NCI-H1417 treated with DMSO at 0.1 percent for 48 hours (cell line): ENCODE measurements around the gene CELF5.

ENCODE experiments used
- DNase-seq: peaks from one replicate; lab custom pipeline; 2025; lab: John Stamatoyannopoulos, UW

CELF5 gene

DNA sequence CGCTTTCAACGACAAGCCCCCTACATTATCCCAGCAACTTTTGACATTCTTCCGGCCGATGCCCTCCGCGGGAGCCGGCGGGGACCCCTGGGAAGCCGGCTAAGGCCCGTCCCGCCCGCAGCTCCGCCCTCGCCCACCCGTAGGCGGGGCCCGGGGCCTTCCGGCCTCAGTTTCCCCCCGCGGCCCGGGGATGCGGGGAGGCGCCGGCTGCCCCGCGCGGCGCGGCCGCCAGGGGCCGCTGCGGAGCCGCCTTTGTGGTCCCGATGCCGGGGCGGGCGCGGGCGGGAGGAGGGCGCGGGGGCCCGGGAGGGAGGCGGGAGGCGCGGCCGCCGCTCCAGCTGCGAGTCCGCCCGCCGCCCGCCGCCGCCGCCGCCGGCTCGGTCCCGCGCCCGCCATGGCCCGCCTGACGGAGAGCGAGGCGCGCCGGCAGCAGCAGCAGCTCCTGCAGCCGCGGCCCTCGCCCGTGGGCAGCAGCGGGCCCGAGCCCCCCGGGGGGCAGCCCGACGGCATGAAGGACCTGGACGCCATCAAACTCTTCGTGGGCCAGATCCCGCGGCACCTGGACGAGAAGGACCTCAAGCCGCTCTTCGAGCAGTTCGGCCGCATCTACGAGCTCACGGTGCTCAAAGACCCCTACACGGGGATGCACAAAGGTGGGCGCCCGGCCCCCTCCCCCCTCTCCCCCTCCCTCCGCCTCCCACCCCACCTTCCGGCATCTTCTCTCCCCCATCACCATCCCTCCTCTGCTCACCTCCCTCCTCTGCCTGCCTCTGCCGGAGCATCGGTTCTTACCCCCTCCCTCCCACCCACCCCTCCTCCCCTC is at the start of gene CELF5:
Gene CELF5 (plus strand): TSS at position 316 of the 823 bp plus-strand sequence. CDS start 79 bp downstream, at position 395.
- DNase-seq: no peak

DNA sequence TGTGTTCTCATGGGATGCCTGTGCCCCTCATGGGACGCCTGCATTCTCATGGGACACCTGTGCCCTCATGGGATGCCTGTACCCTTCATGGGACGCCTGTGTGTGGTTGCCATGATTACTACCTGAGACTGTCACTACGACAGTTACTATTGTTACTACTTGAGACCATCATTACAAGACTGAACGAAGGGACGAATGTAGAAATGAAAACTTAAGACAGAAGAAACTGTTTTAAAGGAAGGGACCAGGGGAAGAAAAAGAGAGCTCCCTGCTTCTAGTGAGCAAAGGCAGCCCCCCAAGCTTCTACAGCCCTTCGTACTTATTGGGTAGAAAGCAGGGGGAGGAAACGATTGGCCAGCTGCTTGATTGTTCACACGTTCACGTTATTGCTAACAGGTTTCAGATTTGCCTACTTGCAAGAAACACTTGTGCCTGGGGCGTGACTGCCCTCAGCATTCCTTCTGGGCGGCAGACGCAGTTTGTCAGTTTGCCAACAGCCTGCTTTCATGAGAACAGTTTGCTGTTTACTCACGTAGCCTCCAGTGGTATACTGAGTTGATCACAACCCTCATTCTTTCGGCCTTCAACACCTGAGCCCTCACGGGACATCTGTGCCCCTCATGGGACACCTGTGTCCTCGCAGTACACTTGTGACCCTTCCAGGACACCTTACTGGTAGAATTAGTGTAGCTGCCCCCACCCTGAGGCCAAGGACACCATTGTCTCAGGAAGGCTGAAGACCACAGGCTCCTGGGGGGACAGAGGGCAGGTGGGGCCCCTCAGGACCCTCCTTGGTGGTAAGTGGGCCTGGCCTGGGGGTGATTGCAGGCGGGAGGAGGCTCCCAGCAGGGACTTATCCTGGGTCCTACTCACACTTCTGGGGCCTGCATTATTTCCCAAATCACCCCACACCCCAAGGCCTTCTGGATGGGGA is 48.4 kb upstream of the CELF5 start:
- no peak for DNase-seq

DNA sequence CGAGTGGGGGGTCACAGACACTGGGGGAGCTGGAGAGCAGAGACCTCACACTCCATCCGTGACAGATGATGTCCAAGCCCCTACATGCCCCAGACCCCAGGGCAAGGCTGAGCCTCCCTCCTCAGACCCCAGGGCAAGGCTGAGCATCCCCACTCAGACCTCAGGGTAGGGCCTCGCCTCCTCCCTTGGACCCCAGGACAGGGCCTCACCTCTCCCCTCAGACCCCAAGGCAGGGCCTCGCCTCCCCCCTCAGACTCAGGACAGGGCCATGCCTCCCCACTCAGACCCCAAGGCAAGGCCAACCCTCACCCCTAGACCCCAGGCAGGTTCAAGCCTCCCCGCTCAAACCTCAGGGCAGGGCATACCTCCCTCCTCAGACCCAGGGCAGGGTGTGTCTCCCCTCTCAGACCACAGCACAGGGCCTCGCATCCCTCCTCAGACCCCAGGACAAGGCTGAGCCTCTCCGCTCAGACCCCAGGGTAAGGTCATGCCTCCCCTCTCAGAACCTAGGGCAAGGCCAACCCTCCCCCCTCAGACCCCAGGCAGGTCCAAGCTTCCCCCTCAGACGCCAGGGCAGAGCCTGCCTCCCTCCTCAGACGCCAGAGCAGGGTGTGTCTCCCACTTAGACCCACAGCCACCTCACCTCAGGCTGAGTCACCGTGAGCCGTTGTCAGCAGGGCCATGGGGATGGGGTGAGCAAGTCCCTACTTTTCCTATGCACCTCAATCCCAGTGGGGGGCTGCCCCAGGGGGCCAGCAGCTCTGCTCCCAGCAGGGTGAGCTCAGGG is 47.6 kb upstream of the CELF5 start:
- no peak for DNase-seq

DNA sequence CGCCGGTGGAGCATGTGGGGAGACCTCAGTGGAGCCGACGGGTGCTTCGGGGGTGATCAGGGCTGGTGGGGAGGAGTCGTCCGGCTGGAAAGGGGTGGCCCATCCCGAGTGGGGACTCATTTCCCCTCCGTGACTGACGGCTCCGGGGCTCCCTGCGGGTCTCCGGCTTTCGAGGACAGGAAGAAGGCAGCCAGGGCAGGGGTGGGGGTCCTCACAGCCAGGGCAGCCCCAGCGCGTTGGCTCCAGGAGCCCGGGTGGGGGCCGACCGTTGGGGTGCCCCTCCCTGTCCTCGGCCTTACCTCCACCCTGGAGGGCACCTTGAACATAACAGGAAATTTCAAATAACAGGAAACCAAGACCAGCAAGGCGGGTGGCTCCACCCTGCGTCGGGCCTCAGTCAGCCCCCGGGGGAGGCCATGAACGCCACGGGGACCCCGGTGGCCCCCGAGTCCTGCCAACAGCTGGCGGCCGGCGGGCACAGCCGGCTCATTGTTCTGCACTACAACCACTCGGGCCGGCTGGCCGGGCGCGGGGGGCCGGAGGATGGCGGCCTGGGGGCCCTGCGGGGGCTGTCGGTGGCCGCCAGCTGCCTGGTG is 46.0 kb upstream of the CELF5 start, which contains the start of gene S1PR4:
Gene S1PR4 (plus strand): TSS at position 393 of the 596 bp plus-strand sequence. CDS start 24 bp downstream, at position 417.
- DNase-seq: no peak

DNA sequence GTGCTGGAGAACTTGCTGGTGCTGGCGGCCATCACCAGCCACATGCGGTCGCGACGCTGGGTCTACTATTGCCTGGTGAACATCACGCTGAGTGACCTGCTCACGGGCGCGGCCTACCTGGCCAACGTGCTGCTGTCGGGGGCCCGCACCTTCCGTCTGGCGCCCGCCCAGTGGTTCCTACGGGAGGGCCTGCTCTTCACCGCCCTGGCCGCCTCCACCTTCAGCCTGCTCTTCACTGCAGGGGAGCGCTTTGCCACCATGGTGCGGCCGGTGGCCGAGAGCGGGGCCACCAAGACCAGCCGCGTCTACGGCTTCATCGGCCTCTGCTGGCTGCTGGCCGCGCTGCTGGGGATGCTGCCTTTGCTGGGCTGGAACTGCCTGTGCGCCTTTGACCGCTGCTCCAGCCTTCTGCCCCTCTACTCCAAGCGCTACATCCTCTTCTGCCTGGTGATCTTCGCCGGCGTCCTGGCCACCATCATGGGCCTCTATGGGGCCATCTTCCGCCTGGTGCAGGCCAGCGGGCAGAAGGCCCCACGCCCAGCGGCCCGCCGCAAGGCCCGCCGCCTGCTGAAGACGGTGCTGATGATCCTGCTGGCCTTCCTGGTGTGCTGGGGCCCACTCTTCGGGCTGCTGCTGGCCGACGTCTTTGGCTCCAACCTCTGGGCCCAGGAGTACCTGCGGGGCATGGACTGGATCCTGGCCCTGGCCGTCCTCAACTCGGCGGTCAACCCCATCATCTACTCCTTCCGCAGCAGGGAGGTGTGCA is 45.3 kb upstream of the CELF5 start:
- no peak for DNase-seq

DNA sequence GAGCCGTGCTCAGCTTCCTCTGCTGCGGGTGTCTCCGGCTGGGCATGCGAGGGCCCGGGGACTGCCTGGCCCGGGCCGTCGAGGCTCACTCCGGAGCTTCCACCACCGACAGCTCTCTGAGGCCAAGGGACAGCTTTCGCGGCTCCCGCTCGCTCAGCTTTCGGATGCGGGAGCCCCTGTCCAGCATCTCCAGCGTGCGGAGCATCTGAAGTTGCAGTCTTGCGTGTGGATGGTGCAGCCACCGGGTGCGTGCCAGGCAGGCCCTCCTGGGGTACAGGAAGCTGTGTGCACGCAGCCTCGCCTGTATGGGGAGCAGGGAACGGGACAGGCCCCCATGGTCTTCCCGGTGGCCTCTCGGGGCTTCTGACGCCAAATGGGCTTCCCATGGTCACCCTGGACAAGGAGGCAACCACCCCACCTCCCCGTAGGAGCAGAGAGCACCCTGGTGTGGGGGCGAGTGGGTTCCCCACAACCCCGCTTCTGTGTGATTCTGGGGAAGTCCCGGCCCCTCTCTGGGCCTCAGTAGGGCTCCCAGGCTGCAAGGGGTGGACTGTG is 44.6 kb upstream of the CELF5 start:
- DNase-seq: no peak

DNA sequence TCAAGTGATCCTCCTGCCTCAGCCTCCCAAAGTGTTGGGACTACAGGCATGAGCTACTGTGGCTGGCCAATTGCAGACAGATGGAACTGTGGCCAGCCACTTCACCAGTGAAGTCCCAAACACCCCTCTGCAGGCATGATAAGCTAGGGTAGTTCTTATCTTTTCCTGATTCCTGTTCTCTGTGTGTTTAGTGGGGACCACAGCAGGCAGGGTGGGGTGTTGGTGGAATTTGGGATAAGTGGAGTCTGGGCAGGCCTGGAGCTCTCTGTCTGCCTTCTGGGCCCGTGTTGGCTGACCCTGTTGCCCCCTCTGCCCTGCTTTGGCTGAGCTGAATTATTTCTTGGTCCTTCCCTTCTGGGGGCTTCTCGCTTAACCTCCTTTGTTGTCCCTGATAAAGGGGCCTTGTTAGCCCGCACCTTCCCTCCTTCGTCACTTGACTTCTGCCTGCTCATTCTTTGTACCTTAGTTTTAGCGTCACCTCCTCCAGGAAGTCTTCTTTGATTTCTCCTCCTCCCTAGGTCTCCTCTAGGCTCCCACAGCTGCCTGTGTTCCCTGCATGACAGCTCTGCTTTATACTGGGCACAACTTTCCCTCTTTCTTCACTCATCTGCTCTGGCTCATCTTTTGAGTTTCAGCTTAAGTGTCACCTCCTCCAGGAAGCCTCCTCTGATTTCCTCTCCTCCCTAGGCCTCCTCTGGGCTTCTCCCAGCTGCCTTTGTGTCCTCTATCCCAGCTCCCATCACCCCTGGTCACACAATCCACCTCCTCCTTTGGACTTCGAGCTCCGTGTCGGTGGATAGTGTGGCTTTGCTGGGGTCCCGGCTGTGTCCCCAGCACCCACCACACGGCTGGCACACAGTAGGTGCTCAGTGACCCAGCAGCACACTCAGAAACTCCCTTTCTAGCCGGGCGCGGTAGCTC is 40.5 kb upstream of the CELF5 start:
- no peak for DNase-seq

DNA sequence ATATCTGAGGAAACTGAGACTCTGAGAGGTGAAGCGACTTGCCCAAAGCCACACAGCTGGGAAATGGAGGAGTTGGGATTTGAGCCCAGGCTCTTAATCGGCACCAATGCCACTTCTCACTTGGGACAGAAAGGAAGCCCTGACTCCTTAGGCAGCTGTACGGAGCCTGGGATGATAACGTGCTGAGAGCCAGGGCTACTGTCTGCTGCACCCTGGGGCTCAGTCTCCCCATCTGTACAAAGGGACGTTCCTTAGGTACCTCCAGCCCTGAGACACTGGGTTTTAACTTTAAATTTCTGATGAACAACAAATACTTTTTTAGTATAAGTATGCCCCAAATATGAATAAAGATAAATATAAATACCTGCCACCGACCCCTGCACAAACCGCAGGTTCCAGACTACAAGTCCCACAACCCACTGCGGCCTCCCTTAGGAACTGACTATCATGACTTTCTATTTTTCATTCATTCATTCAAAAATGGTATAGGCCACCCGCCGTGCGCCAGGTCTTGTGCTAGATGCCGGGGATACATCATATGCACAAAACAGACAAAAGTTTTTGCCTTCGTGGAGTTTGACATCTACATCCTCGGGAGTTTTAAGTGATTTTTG is 39.5 kb upstream of the CELF5 start:
- no peak for DNase-seq

DNA sequence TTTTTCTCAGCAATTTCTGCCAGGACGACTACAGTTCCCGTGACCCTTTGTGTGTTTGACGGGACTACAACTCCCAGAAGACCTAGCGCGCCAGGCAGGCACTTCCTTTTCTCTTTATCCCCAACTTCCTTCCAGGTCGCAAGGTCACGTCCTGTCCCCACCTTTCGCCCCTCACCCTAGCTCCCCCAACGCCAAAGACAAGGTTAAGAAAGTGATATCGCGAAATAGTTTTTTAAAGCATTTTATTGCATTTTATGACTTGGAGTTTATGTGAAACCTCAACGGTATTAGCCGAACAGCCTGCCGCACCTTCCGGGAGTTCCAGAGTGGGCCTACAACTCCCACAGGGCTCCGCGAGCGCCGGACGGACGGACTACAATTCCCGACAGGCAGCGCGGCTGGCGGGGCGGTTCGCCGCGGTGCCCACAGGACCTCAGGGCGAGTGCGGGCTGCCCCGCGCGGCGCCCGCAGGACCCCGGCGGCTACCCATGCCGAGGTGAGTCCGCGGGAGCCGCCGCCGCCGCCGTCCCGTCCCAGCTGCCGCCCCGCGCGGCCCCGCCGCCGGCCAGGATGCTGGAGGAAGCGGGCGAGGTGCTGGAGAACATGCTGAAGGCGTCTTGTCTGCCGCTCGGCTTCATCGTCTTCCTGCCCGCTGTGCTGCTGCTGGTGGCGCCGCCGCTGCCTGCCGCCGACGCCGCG is 38.9 kb upstream of the CELF5 start, which contains the start of gene NCLN:
Gene NCLN (plus strand): TSS at position 470 of the 699 bp plus-strand sequence. CDS start 101 bp downstream, at position 571.
- DNase-seq: peak; percentile 99

DNA sequence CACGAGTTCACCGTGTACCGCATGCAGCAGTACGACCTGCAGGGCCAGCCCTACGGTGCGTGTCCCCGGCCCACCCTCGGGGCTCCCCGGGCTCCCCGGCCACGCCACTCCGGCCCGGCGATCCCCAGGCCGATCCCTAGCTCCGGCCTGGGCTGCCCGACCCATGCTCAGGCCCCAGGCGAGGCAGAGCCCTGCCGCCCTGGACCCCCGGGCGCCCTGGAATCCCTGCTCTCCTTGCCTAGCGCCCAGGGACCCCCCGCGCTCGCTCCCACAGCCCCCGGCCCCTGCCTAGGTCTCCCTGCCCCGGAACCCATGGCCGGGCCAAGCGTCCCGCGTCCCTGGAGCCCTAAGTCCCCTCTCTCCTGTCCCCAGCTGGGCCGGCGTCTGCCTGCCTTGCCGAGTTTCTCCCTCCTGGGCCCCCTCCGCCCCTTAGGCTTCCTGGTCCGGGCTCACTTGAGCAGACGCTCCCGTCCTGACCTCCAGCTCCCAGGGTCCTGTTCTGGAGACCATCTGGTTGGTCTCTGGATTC is 38.2 kb upstream of the CELF5 start:
- DNase-seq: no peak

DNA sequence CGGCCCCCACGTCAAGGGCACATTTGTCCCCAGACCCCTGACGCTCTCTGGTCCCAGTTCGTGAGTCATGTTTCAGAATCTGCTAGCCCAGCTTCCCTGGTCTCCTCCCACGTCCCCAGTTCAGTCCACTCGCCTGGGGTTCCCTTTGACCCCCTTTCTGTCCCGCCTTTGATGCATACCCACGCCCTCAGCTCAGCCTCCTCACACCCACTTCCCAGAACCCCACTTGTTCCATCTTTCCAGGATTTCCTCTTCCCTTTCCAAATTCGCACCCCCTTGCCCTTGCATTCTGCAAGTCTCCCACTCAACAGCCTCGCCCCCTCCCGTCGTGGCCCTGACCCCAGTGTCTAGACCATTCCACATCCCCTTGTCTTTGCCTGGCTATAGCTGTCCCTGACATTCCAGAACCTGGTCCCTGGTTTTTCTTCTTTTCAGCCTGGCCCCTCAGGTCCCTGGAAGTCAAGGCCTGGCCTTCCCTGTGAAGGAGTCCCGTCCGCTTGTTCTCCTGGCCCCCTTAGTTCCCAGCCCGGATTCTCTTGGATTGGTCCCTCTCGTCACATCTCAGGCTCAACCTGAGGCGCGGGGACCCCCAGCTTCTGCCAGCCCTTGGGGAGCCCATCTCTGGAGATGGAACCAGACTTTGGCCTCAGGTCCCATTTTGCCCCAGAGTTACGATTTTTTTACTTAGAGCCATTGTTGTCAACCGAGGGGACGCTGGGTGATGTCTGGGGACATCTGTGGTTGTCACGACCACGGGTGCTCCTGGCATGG is 37.4 kb upstream of the CELF5 start:
- no peak for DNase-seq

DNA sequence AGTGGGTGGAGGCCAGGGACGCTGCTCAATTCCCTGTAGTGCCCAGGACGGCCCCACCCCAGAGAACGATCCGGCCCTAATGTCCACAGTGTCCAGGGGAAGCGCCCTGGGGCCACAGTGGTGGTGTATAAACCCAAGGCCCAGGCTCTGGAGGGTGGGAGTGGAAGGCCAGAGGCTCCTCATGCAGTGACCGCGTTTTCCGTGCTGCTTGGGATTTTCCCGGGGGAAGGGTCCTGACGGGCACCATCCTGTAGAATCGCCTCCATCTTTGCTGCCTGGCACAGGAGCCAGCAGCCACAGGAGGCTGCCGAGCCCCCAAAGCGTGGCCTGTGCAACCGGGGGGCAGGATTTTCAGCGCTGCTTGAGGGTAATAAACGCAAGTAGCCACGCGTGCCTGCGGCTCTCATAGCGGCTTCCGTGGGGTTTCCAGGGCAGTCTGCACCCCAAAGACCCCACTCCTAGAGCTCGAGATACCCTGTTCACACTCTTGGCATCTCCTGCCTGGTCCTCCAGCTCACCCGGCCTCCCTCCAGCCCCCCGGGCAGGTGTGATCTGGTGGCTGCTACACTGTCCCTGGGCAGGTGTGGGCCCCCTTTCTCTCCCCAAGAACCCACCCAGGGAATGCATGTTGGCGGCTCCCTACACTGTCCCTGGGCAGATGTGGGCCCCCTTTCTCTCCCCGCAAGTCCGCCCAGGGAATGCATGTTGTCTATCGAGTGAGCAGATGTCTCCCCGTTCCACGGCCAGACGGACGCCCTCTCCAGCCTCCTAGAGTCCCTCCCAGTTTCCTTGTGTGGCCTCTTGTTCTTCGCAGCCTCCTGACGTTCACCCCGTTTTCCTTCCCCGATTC is 36.6 kb upstream of the CELF5 start:
- DNase-seq: no peak

DNA sequence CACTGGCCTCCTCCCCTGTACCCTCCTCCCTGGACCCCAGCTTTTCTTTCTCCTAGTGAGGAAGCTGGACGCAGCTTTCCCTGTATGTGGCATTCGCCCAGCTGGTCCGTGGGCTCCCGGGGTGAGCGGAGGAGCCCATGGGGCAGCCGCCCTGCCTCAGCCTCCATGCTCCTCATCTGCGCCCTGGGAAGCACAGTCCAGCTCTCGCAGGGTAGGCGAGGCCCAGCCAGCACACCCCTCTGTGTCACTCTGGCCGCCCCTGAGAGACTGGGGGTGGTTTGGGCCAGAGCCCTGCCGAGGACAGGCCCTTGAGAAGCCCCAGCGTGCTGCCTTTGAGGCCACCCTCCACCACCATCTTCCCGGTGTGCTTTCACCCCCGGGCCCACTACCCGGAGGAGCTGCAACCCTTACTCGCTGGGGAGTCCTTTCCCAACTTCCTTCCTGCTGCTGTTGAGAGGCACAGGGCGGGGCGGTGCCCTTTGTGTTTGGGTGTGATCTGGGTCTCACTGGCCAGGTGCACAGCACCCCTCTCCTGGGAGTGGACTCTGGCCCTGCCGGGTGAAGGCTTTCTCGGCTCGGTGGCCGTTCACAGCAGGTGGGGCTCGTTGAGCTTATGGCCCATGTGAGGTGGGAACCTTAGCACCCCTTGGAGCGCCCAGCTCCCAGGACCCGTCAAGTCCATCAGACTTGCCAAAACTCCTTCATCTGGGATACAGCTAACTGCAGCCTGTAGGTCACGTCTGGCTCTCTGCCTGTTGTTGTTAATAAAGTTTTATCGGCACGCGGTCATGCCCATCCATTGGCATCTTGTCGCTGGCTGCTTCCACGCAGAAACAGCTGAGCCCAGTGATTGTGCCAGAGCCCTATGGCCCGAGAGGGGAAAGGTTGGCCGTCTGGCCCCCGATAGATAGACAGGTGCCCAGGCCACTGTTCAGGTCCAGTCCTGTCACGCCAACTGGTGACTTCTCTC is 35.5 kb upstream of the CELF5 start:
- DNase-seq: no peak

DNA sequence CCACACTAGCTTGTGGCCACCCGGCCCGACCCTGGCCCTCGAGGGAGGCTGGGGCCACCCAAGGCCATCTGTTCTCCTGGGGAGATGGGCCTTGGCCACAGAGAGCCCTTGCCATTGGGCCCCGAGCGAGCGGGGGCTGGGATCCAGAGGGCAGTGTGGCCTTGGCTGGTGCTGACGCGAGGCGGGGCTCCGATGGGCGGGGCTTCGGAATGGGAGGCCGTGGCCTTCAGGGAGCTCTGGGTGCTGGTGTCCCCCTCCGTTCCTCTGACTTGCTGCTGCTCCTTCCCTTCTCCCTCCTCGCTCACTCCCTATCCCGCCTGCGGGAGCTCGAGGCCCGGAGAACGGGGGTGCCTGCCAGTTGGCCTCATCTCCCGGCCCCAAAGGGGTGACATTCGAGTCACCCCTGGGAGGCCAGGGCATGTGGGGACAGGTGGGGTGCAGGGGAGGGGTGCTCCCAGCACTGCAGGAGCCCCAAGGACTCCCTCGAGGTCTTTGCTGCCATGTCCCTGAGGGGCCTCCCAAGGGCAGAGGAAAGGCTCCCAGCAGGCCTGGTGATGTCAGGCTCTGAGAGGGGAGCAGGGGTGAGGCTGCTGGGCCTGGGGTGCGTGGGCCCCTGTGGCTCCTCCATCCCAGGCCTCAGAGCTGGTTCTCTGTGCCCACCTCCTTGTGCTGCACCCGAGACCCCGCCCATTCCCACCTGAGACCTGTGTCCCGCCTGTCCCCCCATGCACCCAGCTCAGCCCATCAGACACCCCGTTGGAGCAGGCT is 34.6 kb upstream of the CELF5 start:
- no peak for DNase-seq
